Naive thymus-derived CD4-positive, alpha-beta T cell (primary cell): ENCODE measurements around the gene NEMP1. TPM values are rescaled to one million over a fixed set of nuclear protein-coding genes. Genes with fewer than 3 reads are reported as not detected.
"Not testable (repeated sequence)": the region's sequence is repeated elsewhere in the genome, so short reads cannot be mapped to it uniquely, and the experiment has no call there.

Experiments used
- ATAC-seq: fragments of 150-1000 bp; cut with Tn5 transposase; 2 replicates; pipeline ENCODE4 v1.10.0; 2021; ENCODE audit warnings: mild to moderate bottlenecking, moderate library complexity
- CTCF ChIA-PET: fragments of 350-600 bp; sonication (Branson Sonifier 250); formaldehyde crosslinking; loops from one replicate; lab custom pipeline; 2021; ENCODE audit warnings: antibody characterized with exemption; lab: Charles Lee
- POLR2A ChIA-PET: fragments of 350-600 bp; sonication (Branson Sonifier 250); formaldehyde crosslinking; loops from one replicate; lab custom pipeline; 2021; ENCODE audit warnings: antibody characterized with exemption, inconsistent platforms; lab: Charles Lee
- DNase-seq, 9 donors: peaks; one replicate each; pipeline versions ENCODE4 v3.0.0 to v3.0.0-alpha.2; 2020 to 2022; ENCODE audit warnings: mixed read lengths in 1 of 9
- H3K27ac ChIP-seq: one replicate; pipeline ENCODE4 v1.7.0; 2013; ENCODE audit warnings: mild to moderate bottlenecking, low read depth, low read length, moderate library complexity
- H3K27me3 ChIP-seq, 2 donors: one replicate each; pipeline ENCODE4 v1.7.0; 2013; ENCODE audit warnings: low read length in 2 of 2, mild to moderate bottlenecking in 2 of 2, moderate library complexity in 2 of 2; ENCODE audit not compliant: control insufficient read depth in 2 of 2, insufficient read depth in 2 of 2
- H3K36me3 ChIP-seq, 3 experiments: 1 replicate in 2 of 3; 2 replicates in 1 of 3; pipeline ENCODE4 v1.7.0; 2013; ENCODE audit warnings: low read length in 3 of 3, mild to moderate bottlenecking in 3 of 3, moderate library complexity in 1 of 3; ENCODE audit not compliant: insufficient read depth in 3 of 3, control insufficient read depth in 2 of 3
- H3K4me1 ChIP-seq, 2 donors: one replicate each; pipeline ENCODE4 v1.7.0; 2013; ENCODE audit warnings: low read length in 2 of 2, mild to moderate bottlenecking in 2 of 2, moderate library complexity in 1 of 2; ENCODE audit not compliant: control insufficient read depth in 2 of 2, insufficient read depth in 2 of 2
- H3K4me3 ChIP-seq: 2 replicates; pipeline ENCODE4 v1.7.0; 2013; ENCODE audit warnings: mild to moderate bottlenecking, low read length
- H3K9me3 ChIP-seq, 3 experiments: 1 replicate in 2 of 3; 2 replicates in 1 of 3; pipeline ENCODE4 v1.7.0; 2013; ENCODE audit warnings: low read length in 3 of 3; ENCODE audit not compliant: control insufficient read depth in 2 of 3
- H3K27ac Mint-ChIP-seq, 9 donors: one replicate each; pipeline ENCODE4 v1.8.0; 2020 to 2022; ENCODE audit warnings: mixed read lengths in 9 of 9, mild to moderate bottlenecking in 8 of 9, moderate library complexity in 5 of 9, inconsistent platforms in 2 of 9
- H3K27me3 Mint-ChIP-seq, 5 donors: one replicate each; pipeline ENCODE4 v1.8.0; 2021 to 2022; ENCODE audit warnings: mixed read lengths in 5 of 5, mild to moderate bottlenecking in 1 of 5
- H3K36me3 Mint-ChIP-seq, 5 donors: one replicate each; pipeline ENCODE4 v1.8.0; 2020 to 2022; ENCODE audit warnings: mixed read lengths in 5 of 5, mild to moderate bottlenecking in 3 of 5, inconsistent platforms in 1 of 5
- H3K4me1 Mint-ChIP-seq, 7 donors: one replicate each; pipeline ENCODE4 v1.8.0; 2020 to 2022; ENCODE audit warnings: mixed read lengths in 7 of 7, mild to moderate bottlenecking in 3 of 7, inconsistent platforms in 1 of 7
- H3K4me3 Mint-ChIP-seq, 10 donors: one replicate each; pipeline ENCODE4 v1.8.0; 2020 to 2022; ENCODE audit warnings: mild to moderate bottlenecking in 10 of 10, mixed read lengths in 10 of 10, moderate library complexity in 6 of 10, inconsistent platforms in 2 of 10
- H3K9me3 Mint-ChIP-seq, 11 donors: one replicate each; pipeline ENCODE4 v1.8.0; 2020 to 2022; ENCODE audit warnings: mixed read lengths in 11 of 11, mild to moderate bottlenecking in 4 of 11, inconsistent platforms in 1 of 11, moderate library complexity in 1 of 11
- intact Hi-C, 2 donors: fragments of 100-400 bp; cut with micrococcal nuclease; formaldehyde crosslinking; loops; one replicate each; pipeline ENCODE4 v1.15.1; 2023
- polyA plus RNA-seq, 2 donors: library from polyadenylated mRNA; unstranded; fragments of 300-500 nt; fragmentation: Illumina TruSeq; gene quantifications; one replicate each; pipeline ENCODE4 v1.2.3, GENCODE V29; 2021
- total RNA-seq, 6 experiments: library from RNA in 5 of 6; stranded (reverse) in 5 of 6; gene quantifications; 1 replicate in 5 of 6; 2 replicates in 1 of 6; pipeline ENCODE4 v1.2.3 and lab custom pipeline; 2021 to 2026

Gene NEMP1
- total and polyA plus RNA-seq, 7 experiments from 2014 or later, result 2.9 to 47.6 (median 13.6) TPM

DNA sequence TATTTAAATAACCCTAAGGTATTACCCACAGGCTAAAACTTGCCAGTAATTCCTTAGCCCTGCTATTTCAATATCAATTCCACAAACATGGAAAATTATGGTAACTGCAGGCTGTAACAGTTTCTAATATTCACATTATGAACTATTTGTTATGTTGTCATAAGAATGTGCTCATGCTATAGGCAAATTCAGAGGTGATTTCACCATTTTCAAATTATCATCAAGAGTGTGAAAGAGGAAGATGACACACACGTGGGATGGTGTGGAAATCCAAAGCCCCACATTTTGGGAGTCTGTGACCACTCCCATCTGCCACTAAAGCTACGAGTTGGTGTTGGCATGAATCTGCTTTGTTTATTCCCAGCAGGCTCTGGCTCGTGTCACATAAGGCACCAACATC is 22.8 kb downstream of the NEMP1 start:
- intact Hi-C loops, result no loop called here
- no peak overlapping the region for H3K4me3 ChIP-seq
- peaks cover 0 to 4% (median 0%) of the 10 kb centered on the region in 11 donors for H3K9me3 Mint-ChIP-seq
- ATAC-seq, result peak; percentile 26
- no peaks in the 10 kb centered on the region for H3K27me3 ChIP-seq
- H3K4me1 ChIP-seq, result no peaks in the 10 kb centered on the region
- no peak for DNase-seq
- no peak overlapping the region for H3K27ac ChIP-seq
- H3K36me3 Mint-ChIP-seq, result peaks cover 0 to 41% (median 14%) of the 10 kb centered on the region in 5 donors
- peaks cover 0 to 9% (median 4%) of the 10 kb centered on the region in 7 donors for H3K4me1 Mint-ChIP-seq
- H3K36me3 ChIP-seq, result peaks cover 0 to 37% (median 0%) of the 10 kb centered on the region in 3 experiments
- H3K4me3 Mint-ChIP-seq, result no peak overlapping the region
- H3K9me3 ChIP-seq, result no peaks in the 10 kb centered on the region
- CTCF ChIA-PET, result interaction anchor here (0.6 to 11.2 kb wide), 2 partner anchors 48 to 471 kb away, joined by 3 to 241 read pairs; partner anchors contain the start of gene ZBTB39
- no peaks in the 10 kb centered on the region for H3K27me3 Mint-ChIP-seq
- POLR2A ChIA-PET, result interaction anchor here (0.5 to 2.2 kb wide), 4 partner anchors 8 to 22 kb away, joined by 3 to 5 read pairs (median 4); no protein-coding TSS in a partner anchor
- no peak overlapping the region for H3K27ac Mint-ChIP-seq

DNA sequence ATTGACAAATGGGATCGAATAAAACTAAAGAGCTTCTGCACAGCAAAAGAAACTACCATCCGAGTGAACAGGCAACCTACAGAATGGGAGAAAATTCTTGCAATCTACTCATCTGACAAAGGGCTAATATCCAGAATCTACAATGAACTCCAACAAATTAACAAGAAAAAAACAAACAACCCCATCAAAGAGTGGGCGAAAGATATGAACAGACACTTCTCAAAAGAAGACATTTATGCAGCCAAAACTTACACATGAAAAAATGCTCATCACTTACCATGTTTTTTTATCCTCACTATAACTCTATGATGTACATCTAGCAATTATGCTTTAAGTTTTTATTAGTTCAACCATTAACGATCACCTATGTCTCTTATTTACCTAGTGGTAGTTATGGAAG is 24.7 kb downstream of the NEMP1 start:
- H3K9me3 Mint-ChIP-seq, H3K27ac ChIP-seq, ATAC-seq, DNase-seq, H3K4me3 Mint-ChIP-seq, intact Hi-C loops, H3K9me3 ChIP-seq, H3K27me3 Mint-ChIP-seq, H3K4me3 ChIP-seq, H3K4me1 ChIP-seq, CTCF ChIA-PET, H3K27me3 ChIP-seq, H3K27ac Mint-ChIP-seq: not testable (repeated sequence)
- Mint-ChIP-seq H3K4me1 (peaks cover 0 to 10% (median under 1%) of the 10 kb centered on the region in 7 donors), H3K36me3 (peaks cover 0 to 37% (median 14%) of the 10 kb centered on the region in 5 donors)
- peaks cover 0 to 20% (median 0%) of the 10 kb centered on the region in 3 experiments for H3K36me3 ChIP-seq
- POLR2A ChIA-PET, result interaction anchor here (0.7 to 0.8 kb wide), 2 partner anchors 15 to 18 kb away, joined by 3 read pairs; no protein-coding TSS in a partner anchor

DNA sequence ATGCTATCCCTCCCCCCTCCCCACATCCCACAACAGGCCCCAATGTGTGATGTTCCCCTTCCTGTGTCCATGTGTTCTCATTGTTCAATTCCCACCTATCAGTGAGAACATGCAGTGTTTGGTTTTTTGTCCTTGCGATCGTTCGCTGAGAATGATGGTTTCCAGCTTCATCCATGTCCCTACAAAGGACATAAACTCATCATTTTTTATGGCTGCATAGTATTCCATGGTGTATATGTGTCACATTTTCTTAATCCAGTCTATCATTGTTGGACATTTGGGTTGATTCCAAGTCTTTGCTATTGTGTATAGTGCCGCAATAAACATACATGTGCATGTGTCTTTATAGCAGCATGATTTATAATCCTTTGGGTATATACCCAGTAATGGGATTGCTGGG is 25.4 kb downstream of the NEMP1 start:
- H3K9me3 Mint-ChIP-seq, H3K27ac ChIP-seq, H3K4me3 Mint-ChIP-seq, DNase-seq, H3K27ac Mint-ChIP-seq, ATAC-seq, H3K27me3 Mint-ChIP-seq, H3K9me3 ChIP-seq, H3K4me1 ChIP-seq, H3K4me3 ChIP-seq, H3K27me3 ChIP-seq, intact Hi-C loops: not testable (repeated sequence)
- peaks cover 0 to 16% (median 5%) of the 10 kb centered on the region in 7 donors for H3K4me1 Mint-ChIP-seq
- H3K36me3 ChIP-seq, result peaks cover 0 to 12% (median 0%) of the 10 kb centered on the region in 3 experiments
- POLR2A ChIA-PET, result interaction anchor here (1.2 kb wide), 1 partner anchor 10 kb away, joined by 4 read pairs; no protein-coding TSS in a partner anchor
- CTCF ChIA-PET, result interaction anchor here (1.0 to 1.2 kb wide), 2 partner anchors 8 to 45 kb away, joined by 3 read pairs; no protein-coding TSS in a partner anchor
- H3K36me3 Mint-ChIP-seq, result peaks cover 0 to 31% (median 8%) of the 10 kb centered on the region in 5 donors

DNA sequence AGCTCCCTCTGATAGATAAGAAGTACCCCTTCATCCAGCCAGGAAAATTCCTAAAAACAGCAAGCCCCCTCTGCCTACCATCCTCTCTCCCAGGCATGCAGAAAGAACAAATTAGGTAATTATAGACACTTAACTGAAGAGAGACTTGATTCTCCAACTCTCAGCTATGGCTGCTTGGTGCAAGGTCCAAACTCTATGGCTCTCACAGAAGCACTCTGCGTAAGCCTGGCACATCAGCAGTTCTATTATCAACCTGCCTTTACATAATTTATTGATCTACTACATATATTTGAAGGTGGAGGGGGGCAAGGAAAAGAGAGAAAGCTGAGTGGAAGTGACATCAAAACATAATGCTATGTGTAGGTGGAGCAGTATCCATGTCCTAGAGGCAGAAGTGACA is 27.6 kb downstream of the NEMP1 start:
- Histone ChIP-seq H3K9me3 (no peaks in the 10 kb centered on the region), H3K27me3 (no peaks in the 10 kb centered on the region), H3K36me3 (no peaks in the 10 kb centered on the region), H3K4me3 (no peak overlapping the region), H3K4me1 (peaks cover 19 to 20% of the 10 kb centered on the region in 2 donors), H3K27ac (no peak overlapping the region)
- ChIA-PET CTCF (interaction anchor here (0.8 to 1.7 kb wide), 4 partner anchors 10 to 61 kb away, joined by 3 to 6 read pairs (median 3); no protein-coding TSS in a partner anchor), POLR2A (interaction anchor here (0.6 kb wide), 1 partner anchor 61 kb away, joined by 4 read pairs; no protein-coding TSS in a partner anchor)
- no peak for DNase-seq
- Mint-ChIP-seq H3K36me3 (peaks cover 0 to 21% (median 0%) of the 10 kb centered on the region in 5 donors), H3K27me3 (peaks cover 0 to 3% (median 0%) of the 10 kb centered on the region in 5 donors), H3K4me1 (peaks cover 19 to 36% (median 26%) of the 10 kb centered on the region in 7 donors), H3K27ac (peak overlapping the region in 1 of 9 donors; percentile 49), H3K9me3 (peaks cover 0 to 4% (median 0%) of the 10 kb centered on the region in 11 donors), H3K4me3 (no peak overlapping the region)
- ATAC-seq, result no peak
- intact Hi-C loops, result no loop called here

DNA sequence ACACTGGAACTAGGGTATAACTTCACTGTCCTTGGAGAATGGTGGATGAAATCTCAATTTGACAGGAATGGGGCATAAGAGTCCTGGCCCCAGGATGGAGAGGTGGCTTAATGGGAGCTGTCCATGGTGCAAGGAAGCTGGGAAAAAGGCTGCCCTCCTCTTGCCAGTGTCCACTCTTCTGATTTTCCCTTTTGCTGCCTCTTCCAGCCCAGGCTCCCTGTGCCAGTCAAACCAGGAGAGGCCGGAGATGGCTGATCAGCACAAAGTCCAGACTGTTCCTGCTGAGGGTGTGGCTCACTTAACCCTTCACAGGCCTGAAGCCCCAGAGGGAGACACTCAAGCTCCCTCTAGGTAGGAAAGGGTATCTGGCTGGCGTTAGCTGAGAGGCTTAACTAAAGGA is 28.7 kb downstream of the NEMP1 start, which contains the start of gene MYO1A:
Gene MYO1A (minus strand): TSS at position 240 of the 400 bp plus-strand sequence. CDS start 1,806 bp downstream, outside the sequence.
- H3K4me1 ChIP-seq, result peaks cover 19 to 20% of the 10 kb centered on the region in 2 donors
- ChIA-PET POLR2A (interaction anchor here (1.9 kb wide), 1 partner anchor 19 kb away, joined by 10 read pairs; no protein-coding TSS in a partner anchor), CTCF (interaction anchor here (0.7 to 1.7 kb wide), 3 partner anchors 9 to 19 kb away, joined by 3 to 6 read pairs (median 3); no protein-coding TSS in a partner anchor)
- H3K4me3 Mint-ChIP-seq, result no peak within 1 kb of the TSS
- H3K4me1 Mint-ChIP-seq, result peaks cover 25 to 41% (median 34%) of the 10 kb centered on the region in 7 donors
- H3K9me3 ChIP-seq, result no peaks in the 10 kb centered on the region
- DNase-seq (no peak), ATAC-seq (no peak)
- H3K4me3 ChIP-seq, result no peak within 1 kb of the TSS
- intact Hi-C loops, result no loop called here
- H3K27me3 ChIP-seq, result no peaks in the 10 kb centered on the region
- H3K36me3 Mint-ChIP-seq, result peaks cover 0 to 19% (median 0%) of the 10 kb centered on the region in 5 donors
- H3K9me3 Mint-ChIP-seq, result peaks cover 0 to 4% (median 0%) of the 10 kb centered on the region in 11 donors
- no peaks in the 10 kb centered on the region for H3K36me3 ChIP-seq
- peaks cover 0 to 6% (median 0%) of the 10 kb centered on the region in 5 donors for H3K27me3 Mint-ChIP-seq
- H3K27ac ChIP-seq, result no peak within 1 kb of the TSS
- H3K27ac Mint-ChIP-seq, result peak within 1 kb of the TSS in 2 of 9 donors; percentile 10 to 46

DNA sequence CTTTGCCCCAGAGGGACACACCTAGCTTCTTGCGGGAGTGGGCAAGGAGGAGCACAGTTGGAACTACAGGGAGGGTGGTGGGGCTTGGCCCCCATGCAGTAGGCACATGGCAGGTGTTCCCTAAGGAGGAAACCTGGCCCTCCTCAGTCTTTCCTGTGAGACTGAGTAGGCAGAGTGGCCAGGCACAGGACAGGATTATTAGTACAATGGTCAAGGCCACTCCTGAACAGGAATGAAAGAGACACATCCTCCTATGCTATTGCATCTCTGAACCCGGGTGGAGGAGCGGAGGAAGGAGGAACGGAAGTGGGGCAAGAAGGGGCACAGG is 29.5 kb downstream of the NEMP1 start:
- no peak overlapping the region for H3K4me3 Mint-ChIP-seq
- Histone ChIP-seq H3K27me3 (no peaks in the 10 kb centered on the region), H3K36me3 (no peaks in the 10 kb centered on the region), H3K4me1 (peaks cover 19 to 20% of the 10 kb centered on the region in 2 donors), H3K4me3 (no peak overlapping the region), H3K9me3 (no peaks in the 10 kb centered on the region), H3K27ac (no peak overlapping the region)
- DNase-seq (no peak), ATAC-seq (no peak)
- H3K27me3 Mint-ChIP-seq, result peaks cover 0 to 6% (median 0%) of the 10 kb centered on the region in 5 donors
- CTCF ChIA-PET, result interaction anchor here (1.9 to 2.6 kb wide), 2 partner anchors 12 to 41 kb away, joined by 6 to 19 read pairs; no protein-coding TSS in a partner anchor
- intact Hi-C loops, result no loop called here
- H3K9me3 Mint-ChIP-seq, result peaks cover 0 to 2% (median 0%) of the 10 kb centered on the region in 11 donors
- H3K27ac Mint-ChIP-seq, result peak overlapping the region in 1 of 9 donors; percentile 10
- H3K36me3 Mint-ChIP-seq, result peaks cover 0 to 14% (median 0%) of the 10 kb centered on the region in 5 donors
- H3K4me1 Mint-ChIP-seq, result peaks cover 25 to 39% (median 34%) of the 10 kb centered on the region in 7 donors
- POLR2A ChIA-PET, result interaction anchor here (0.6 to 2.3 kb wide), 3 partner anchors 18 to 293 kb away, joined by 3 to 10 read pairs (median 9); partner anchors contain the start of gene STAT6
